Measurements from ENCODE around the gene SDC3.
"Not testable (repeated sequence)": the region's sequence is repeated elsewhere in the genome, so short reads cannot be mapped to it uniquely, and the experiment has no call there.

Gene SDC3

DNA sequence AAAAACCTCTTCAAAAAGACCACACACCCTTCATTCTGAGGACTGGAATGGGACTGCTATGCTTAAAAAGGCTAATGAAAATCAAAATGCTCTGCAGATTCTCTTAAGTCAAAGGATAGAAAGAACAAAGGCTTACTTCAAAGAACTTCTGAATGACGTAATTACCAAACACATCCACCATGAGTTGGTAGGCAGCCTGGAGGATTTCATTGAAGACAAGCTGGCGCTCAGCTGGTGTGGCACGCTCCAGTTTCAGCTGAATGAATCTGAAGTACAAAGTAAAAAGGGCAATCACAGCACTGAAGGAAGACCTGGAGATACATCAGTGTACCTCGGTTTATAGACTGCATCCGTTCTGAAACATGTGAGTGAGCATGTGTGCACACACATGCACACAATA, 43.5 kb upstream of the SDC3 start:
- Histone ChIP-seq H3K4me3 (ENCODE audit: low read depth, low read length) (no peak overlapping the region), H3K9ac (no peak overlapping the region), H3K4me1 (no peaks in the 10 kb centered on the region), H2AFZ (no peak overlapping the region), H3K9me3 (ENCODE audit: control insufficient read depth, low read length) (no peaks in the 10 kb centered on the region), H3K36me3 (ENCODE audit: control insufficient read depth, insufficient read depth, low read length) (no peaks in the 10 kb centered on the region), H3K4me2 (ENCODE audit: low read length) (no peak overlapping the region), H3K79me2 (peaks cover 2% of the 10 kb centered on the region), H3K27ac (no peak overlapping the region), H3K27me3 (ENCODE audit: control insufficient read depth, insufficient read depth, low read length) (no peaks in the 10 kb centered on the region)
- TF ChIP-seq, protein P1, sequence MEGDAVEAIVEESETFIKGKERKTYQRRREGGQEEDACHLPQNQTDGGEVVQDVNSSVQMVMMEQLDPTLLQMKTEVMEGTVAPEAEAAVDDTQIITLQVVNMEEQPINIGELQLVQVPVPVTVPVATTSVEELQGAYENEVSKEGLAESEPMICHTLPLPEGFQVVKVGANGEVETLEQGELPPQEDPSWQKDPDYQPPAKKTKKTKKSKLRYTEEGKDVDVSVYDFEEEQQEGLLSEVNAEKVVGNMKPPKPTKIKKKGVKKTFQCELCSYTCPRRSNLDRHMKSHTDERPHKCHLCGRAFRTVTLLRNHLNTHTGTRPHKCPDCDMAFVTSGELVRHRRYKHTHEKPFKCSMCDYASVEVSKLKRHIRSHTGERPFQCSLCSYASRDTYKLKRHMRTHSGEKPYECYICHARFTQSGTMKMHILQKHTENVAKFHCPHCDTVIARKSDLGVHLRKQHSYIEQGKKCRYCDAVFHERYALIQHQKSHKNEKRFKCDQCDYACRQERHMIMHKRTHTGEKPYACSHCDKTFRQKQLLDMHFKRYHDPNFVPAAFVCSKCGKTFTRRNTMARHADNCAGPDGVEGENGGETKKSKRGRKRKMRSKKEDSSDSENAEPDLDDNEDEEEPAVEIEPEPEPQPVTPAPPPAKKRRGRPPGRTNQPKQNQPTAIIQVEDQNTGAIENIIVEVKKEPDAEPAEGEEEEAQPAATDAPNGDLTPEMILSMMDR (IDR thresholded peaks at IDR 0.05) = no peak

- no peaks in the 10 kb centered on the region for H3K9me3 ChIP-seq (ENCODE audit: control insufficient read depth, low read length)
- H3K36me3 ChIP-seq (ENCODE audit: control insufficient read depth, insufficient read depth, low read length) = no peaks in the 10 kb centered on the region
- no peak overlapping the region for H3K4me2 ChIP-seq (ENCODE audit: low read length)
- H3K9ac ChIP-seq = no peak overlapping the region
- H3K4me1 ChIP-seq = no peaks in the 10 kb centered on the region
- no peak overlapping the region for H2AFZ ChIP-seq
- TF ChIP-seq, protein P1 (IDR thresholded peaks at IDR 0.05) = no peak
- H3K4me3 ChIP-seq (ENCODE audit: low read depth, low read length) = no peak overlapping the region
- no peaks in the 10 kb centered on the region for H3K27me3 ChIP-seq (ENCODE audit: control insufficient read depth, insufficient read depth, low read length)
- no peaks in the 10 kb centered on the region for H3K79me2 ChIP-seq
- no peak overlapping the region for H3K27ac ChIP-seq
Measured at GRCh38 chr1:30950700-30951099, 42.1 kb upstream of the SDC3 start.

DNA sequence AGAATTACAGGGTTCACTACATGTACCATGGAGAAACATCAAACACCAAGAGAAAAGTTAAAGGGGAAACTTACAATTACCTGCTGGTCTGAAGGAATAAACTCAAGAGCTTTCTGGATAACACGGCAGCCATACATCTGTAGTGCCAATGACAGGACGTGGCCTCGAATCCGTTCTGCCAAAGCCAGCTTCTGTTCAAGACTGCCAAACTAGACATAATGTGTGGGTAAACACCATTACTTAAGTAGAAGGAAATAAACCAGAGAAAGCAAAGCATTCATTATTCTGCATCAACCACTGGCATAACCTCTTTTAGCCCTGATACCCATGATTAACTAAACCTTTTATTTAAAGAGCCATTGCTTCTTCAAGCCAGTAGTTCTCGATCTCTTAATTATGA, 41.5 kb upstream of the SDC3 start:
- Histone ChIP-seq H3K4me2 (ENCODE audit: low read length) (no peak overlapping the region), H3K36me3 (ENCODE audit: control insufficient read depth, insufficient read depth, low read length) (no peaks in the 10 kb centered on the region), H3K9ac (no peak overlapping the region), H3K79me2 (no peaks in the 10 kb centered on the region), H3K27me3 (ENCODE audit: control insufficient read depth, insufficient read depth, low read length) (no peaks in the 10 kb centered on the region), H2AFZ (no peak overlapping the region), H3K27ac (no peak overlapping the region), H3K4me1 (no peaks in the 10 kb centered on the region), H3K4me3 (ENCODE audit: low read depth, low read length) (no peak overlapping the region), H3K9me3 (ENCODE audit: control insufficient read depth, low read length) (no peaks in the 10 kb centered on the region)
- TF ChIP-seq, protein P1 (IDR thresholded peaks at IDR 0.05) = no peak

- H3K4me2 ChIP-seq (ENCODE audit: low read length); H3K36me3 ChIP-seq (ENCODE audit: control insufficient read depth, insufficient read depth, low read length): not testable (repeated sequence)
Measured at GRCh38 chr1:30949487-30949838, 40.9 kb upstream of the SDC3 start.

GRCh38 chr1:30948813-30949486, 40.4 kb upstream of the SDC3 start:
- not testable (repeated sequence) for H3K4me2 ChIP-seq (ENCODE audit: low read length); H3K9me3 ChIP-seq (ENCODE audit: control insufficient read depth, low read length); H3K27ac ChIP-seq; H3K4me1 ChIP-seq; H2AFZ ChIP-seq; H3K4me3 ChIP-seq (ENCODE audit: low read depth, low read length); H3K9ac ChIP-seq; H3K27me3 ChIP-seq (ENCODE audit: control insufficient read depth, insufficient read depth, low read length); H3K79me2 ChIP-seq; H3K36me3 ChIP-seq (ENCODE audit: control insufficient read depth, insufficient read depth, low read length)

More at GRCh38 chr1:30949487-30949838, 40.9 kb upstream of the SDC3 start:
- not testable (repeated sequence) for H3K27ac ChIP-seq; H3K4me1 ChIP-seq; H3K4me3 ChIP-seq (ENCODE audit: low read depth, low read length); H3K9me3 ChIP-seq (ENCODE audit: control insufficient read depth, low read length); H3K79me2 ChIP-seq; H2AFZ ChIP-seq; H3K9ac ChIP-seq; H3K27me3 ChIP-seq (ENCODE audit: control insufficient read depth, insufficient read depth, low read length)

- Histone ChIP-seq H3K36me3 (ENCODE audit: control insufficient read depth, insufficient read depth, low read length) (no peaks in the 10 kb centered on the region), H3K79me2 (no peaks in the 10 kb centered on the region), H3K27me3 (ENCODE audit: control insufficient read depth, insufficient read depth, low read length) (no peaks in the 10 kb centered on the region), H3K27ac (no peak overlapping the region), H3K9me3 (ENCODE audit: control insufficient read depth, low read length) (no peaks in the 10 kb centered on the region), H3K4me3 (ENCODE audit: low read depth, low read length) (no peak overlapping the region), H3K9ac (no peak overlapping the region), H3K4me2 (ENCODE audit: low read length) (no peak overlapping the region), H3K4me1 (no peaks in the 10 kb centered on the region), H2AFZ (no peak overlapping the region)
- TF ChIP-seq, protein P1 (IDR thresholded peaks at IDR 0.05) = no peak
Measured at GRCh38 chr1:30948278-30948677, 39.7 kb upstream of the SDC3 start.

Data from parathyroid adenoma (tissue), 2 donors.